H7 (cell line): ENCODE data around the gene PAX9. TPM values are rescaled to one million over a fixed set of nuclear protein-coding genes. Genes with fewer than 3 reads are reported as not detected.

Experiments used
- DNase-seq: peaks from one replicate; pipeline ENCODE4 v3.0.0; 2012
- H3K27me3 ChIP-seq: 2 replicates; pipeline ENCODE4 v1.6.0; 2011; ENCODE audit warnings: mild to moderate bottlenecking, low read length; ENCODE audit not compliant: control insufficient read depth, insufficient read depth
- H3K36me3 ChIP-seq: replicated peaks from 2 replicates; pipeline ENCODE4 v1.5.1; 2011; ENCODE audit warnings: low read length; ENCODE audit not compliant: control insufficient read depth, insufficient read depth
- H3K4me3 ChIP-seq: 2 replicates; pipeline ENCODE4 v1.5.1; 2011; ENCODE audit warnings: low read depth, mild to moderate bottlenecking, control low read depth, low read length, moderate library complexity; ENCODE audit not compliant: insufficient read depth
- total RNA-seq: library from RNA; depleted of rRNA; stranded (reverse); fragments of >200 nt; shearing (Covaris generic); gene quantifications from 2 replicates; pipeline ENCODE4 v1.2.3, GENCODE V29; 2014

The PAX9 gene
- total RNA-seq, 1 experiment from 2014 or later, result not detected

GRCh38 chr14:36660736-36661505 is 739 bp upstream of the PAX9 start:
- Histone ChIP-seq H3K36me3 (no peaks in the 10 kb centered on the region), H3K4me3 (no peak overlapping the region), H3K27me3 (peaks cover 94% of the 10 kb centered on the region)
- no peak for DNase-seq

DNA sequence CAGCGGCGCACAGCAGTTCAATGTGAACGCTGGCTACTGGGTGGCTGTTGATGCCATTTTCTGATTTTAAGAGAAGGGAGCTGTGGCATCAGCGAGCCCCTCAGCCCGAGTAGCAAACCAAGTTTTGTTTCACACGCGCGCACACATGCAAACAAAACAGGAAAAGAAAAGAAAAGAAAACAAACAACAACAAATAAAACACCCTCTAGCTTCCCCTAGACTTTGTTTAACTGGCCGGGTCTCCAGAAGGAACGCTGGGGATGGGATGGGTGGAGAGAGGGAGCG is 540 bp downstream of the PAX9 start:
- no peak for DNase-seq
- peak overlapping the region; percentile 37; the same call in 1 of the 2 replicates for H3K4me3 ChIP-seq
- no peaks in the 10 kb centered on the region for H3K36me3 ChIP-seq
- H3K27me3 ChIP-seq, result peaks cover 94% of the 10 kb centered on the region

GRCh38 chr14:36662543-36663403 is 1.1 kb downstream of the PAX9 start:
- peak; percentile 70 for DNase-seq
- H3K27me3 ChIP-seq, result peaks cover 94% of the 10 kb centered on the region
- no peaks in the 10 kb centered on the region for H3K36me3 ChIP-seq
- H3K4me3 ChIP-seq, result peak overlapping the region; percentile 37; the same call in 1 of the 2 replicates

DNA sequence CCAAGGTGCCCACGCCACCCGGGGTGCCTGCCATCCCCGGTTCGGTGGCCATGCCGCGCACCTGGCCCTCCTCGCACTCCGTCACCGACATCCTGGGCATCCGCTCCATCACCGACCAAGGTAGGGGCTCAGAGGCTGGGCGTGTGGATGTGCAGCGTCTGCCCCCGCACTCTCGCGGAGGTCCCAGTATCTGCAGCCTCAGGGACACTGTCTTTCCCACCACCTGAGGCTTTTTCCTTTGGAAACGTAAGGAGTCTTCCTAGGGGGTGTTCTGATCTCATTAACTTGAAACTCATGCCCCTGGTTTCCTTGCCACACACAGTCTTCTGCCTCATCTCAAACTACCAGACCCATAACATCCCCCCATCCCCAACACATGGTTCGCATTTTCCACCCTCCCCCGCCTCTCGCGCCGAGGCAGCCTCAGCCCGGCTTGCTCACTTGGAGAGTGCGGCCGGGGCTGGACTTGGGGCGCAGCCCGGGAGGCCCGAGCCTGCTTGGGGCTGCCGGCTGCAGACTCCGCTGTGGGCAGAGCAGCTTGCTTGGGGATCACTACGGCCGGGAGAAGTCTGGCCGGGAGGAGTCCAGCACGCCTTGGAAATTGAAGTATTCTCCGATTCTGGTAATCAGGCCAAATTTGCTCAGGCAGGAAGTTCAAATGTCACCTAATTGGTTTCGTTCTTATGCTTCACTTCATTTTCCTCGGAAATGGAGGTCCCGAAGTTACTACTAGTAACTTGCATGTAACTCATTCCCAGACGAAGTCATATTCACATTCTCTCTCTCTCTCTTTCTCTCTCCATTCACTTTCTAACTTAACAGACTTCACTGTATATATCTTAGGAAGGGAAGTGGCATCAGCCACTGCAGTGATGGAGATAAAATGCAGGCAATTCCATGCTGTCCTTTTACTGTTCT is 2.0 kb downstream of the PAX9 start:
- Histone ChIP-seq H3K4me3 (0 out of 2 replicates have a peak overlapping the region, but pooled peaks have one; percentile 37), H3K36me3 (no peaks in the 10 kb centered on the region), H3K27me3 (peaks cover 94% of the 10 kb centered on the region)
- peak; percentile 81 for DNase-seq

GRCh38 chr14:36664322-36665193 is 2.9 kb downstream of the PAX9 start:
- Histone ChIP-seq H3K27me3 (peaks cover 94% of the 10 kb centered on the region), H3K4me3 (no peak overlapping the region)

DNA sequence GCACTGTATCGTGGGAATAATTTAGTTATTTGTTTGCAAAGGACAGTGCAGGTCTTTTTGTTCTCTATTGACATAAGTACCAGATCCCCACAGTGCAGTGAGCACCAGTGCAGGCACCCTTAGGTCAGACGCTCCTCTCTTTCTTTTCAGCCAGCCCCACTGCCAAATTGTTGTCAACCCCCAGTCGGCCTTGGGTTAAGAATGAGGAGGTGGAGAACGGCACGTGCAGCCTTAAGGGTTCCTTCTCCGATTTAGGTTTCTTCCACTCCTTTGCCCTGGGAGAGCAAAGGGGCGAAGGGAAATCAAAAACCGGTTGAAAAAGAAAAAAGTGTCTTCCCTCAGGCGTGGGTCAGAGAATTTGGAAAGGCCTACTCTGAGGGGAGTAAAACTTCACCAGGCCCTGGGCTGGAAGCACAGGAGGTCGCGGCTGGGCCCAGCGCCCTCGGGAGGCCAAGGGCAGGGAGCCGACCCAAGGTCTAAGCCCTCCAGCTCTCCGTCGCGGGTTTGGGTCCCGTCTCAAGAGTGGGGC is 4.3 kb downstream of the PAX9 start:
- peak; percentile 58 for DNase-seq
- peak overlapping the region; percentile 30; the same call in 1 of the 2 replicates for H3K4me3 ChIP-seq

More at GRCh38 chr14:36664322-36665193, 2.9 kb downstream of the PAX9 start:
- DNase-seq, result peak; percentile 22
- no peaks in the 10 kb centered on the region for H3K36me3 ChIP-seq

DNA sequence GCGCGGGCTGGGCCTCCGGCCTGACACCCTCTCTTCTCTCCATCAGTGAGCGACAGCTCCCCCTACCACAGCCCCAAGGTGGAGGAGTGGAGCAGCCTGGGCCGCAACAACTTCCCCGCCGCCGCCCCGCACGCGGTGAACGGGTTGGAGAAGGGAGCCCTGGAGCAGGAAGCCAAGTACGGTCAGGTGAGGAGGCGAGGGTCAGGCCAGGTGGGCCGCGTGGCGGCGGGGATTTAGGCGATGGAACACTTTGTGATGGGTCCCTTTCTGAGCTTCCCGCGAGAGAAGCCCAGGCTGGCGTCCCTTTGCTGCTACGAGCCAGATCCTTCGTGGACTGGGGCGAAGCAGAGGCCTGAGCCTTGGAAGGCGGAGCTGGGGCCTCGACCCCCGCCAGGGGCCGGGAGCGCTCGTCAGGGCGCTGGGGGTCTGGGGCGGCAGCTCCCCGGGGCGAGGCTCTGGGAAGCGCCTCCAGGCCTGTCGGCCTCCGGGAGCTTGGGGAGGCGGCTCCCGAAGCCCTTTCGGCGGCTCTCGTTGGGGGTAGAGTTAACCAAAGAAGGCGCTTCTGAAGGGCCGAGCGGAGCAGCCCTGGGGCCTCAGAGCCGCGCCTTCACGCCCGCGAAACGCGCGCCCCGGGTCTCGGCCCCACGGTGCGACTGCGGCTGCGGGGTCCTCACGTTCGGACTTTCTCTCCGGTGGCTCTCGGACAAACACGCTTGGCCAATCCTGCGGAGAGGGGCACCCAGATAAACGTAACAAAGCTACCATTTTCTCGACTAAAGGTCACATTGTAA is 5.0 kb downstream of the PAX9 start:
- peak overlapping the region; percentile 30 for H3K4me3 ChIP-seq
- peaks cover 88% of the 10 kb centered on the region for H3K27me3 ChIP-seq
- DNase-seq, result peak; percentile 87
- H3K36me3 ChIP-seq, result no peaks in the 10 kb centered on the region

More for the DNA sequence above, 4.3 kb downstream of the PAX9 start:
- Histone ChIP-seq H3K27me3 (peaks cover 90% of the 10 kb centered on the region), H3K36me3 (no peaks in the 10 kb centered on the region)

- no peak overlapping the region for H3K4me3 ChIP-seq
- no peaks in the 10 kb centered on the region for H3K36me3 ChIP-seq
- peaks cover 82% of the 10 kb centered on the region for H3K27me3 ChIP-seq
- no peak for DNase-seq
Measured at GRCh38 chr14:36667679-36668078, 6.0 kb downstream of the PAX9 start.

DNA sequence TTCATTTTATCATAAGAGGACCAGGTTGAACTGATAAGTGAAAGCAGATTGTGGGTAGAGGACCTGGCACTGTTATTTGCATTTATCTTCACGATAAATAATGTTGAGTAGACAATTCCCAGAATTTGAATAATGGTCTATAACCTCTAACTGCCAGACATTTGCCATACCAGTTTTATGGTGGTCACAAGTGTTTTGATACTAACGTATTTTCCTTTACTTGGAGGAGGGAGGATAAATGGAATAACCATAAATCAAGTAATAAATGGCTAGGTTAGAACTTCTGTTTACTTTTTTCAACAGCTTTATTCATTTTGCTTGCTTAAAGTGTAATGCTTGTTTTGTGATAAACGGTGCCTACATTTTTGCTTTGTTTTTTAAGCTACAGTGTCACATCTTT is 9.5 kb downstream of the PAX9 start:
- Histone ChIP-seq H3K27me3 (peaks cover 47% of the 10 kb centered on the region), H3K36me3 (no peaks in the 10 kb centered on the region), H3K4me3 (no peak overlapping the region)
- no peak for DNase-seq

DNA sequence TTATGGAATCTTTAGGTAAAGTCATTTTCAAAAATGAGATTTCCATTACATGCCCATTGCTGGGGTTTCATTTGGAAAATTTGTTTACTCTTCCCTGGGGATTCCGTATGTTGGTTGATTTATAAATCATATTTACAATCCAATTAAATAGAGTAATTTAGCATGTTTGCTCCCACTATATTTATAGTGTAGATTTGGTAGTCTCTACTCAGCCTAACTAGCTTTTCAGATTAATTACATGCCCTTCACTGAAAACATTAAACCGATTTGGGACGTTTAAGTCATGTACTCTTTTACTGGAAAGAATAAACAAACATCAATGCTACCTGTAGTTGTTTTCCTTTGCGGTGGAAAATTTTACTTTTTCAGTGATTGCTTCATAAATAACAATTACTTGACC is 10.4 kb downstream of the PAX9 start:
- DNase-seq, result no peak
- peaks cover 37% of the 10 kb centered on the region for H3K27me3 ChIP-seq
- no peaks in the 10 kb centered on the region for H3K36me3 ChIP-seq
- H3K4me3 ChIP-seq, result no peak overlapping the region

DNA sequence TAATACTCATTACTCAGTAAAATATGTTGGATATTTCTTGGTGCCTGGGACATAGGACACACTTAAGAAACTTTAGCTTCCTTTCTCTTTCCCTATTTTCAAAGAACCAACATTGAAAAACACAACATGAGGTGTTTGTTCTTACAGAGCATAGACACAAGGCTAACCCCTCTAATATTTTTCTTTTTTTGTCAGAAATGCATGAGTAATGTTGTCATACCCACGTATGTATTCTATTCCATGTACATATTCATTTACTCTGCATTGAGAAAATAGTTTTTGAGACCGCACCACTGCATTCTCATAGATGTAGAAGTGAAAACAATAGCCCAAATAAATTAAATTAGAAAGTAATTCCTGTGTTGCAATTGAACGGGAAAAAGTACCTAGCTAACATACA is 13.0 kb downstream of the PAX9 start:
- Histone ChIP-seq H3K27me3 (peaks cover 12% of the 10 kb centered on the region), H3K36me3 (no peaks in the 10 kb centered on the region), H3K4me3 (no peak overlapping the region)
- DNase-seq, result no peak

DNA sequence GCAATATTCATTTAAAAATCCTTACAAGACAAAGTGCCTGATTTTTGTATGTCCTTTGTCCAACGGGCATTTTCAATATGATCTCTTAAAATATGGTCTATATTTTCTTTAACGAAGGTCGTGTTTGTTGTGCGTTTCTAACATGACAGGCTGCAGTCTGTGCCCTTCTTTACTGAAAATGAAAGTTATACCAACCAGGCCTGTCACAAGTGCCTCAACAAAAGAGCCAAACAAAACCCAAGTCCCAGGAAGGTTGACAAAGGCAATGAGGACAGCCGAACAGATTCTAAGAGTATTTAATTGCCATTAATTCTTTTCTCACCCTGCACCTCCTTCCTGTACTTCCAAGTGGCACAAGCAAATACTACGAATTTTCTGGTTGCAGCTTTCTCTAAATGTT is 13.9 kb downstream of the PAX9 start:
- Histone ChIP-seq H3K4me3 (no peak overlapping the region), H3K27me3 (peaks cover 5% of the 10 kb centered on the region), H3K36me3 (no peaks in the 10 kb centered on the region)
- DNase-seq, result no peak

- Histone ChIP-seq H3K4me3 (no peak overlapping the region), H3K27me3 (peaks cover 2% of the 10 kb centered on the region; the same call in 1 of the 2 replicates), H3K36me3 (no peaks in the 10 kb centered on the region)
- peak; percentile 77 for DNase-seq
Measured at GRCh38 chr14:36676236-36676635, 14.6 kb downstream of the PAX9 start.
